HG02623 (cell line): ENCODE measurements around the gene PTPRJ.

Experiments
- ATAC-seq: cut with Tn5 transposase; IDR thresholded peaks from one replicate; pipeline ENCODE4 v1.9.1; 2021; ENCODE audit warnings: moderate library complexity; ENCODE audit not compliant: unreplicated experiment

Gene PTPRJ

GRCh38 chr11:47967577-47968525, 12.5 kb upstream of the PTPRJ start:
- no peak for ATAC-seq

GRCh38 chr11:47969401-47969800, 11.0 kb upstream of the PTPRJ start:
- ATAC-seq: no peak

GRCh38 chr11:47971501-47971900, 8.9 kb upstream of the PTPRJ start:
- ATAC-seq: no peak

GRCh38 chr11:47973173-47973572, 7.2 kb upstream of the PTPRJ start:
- no peak for ATAC-seq

- ATAC-seq: no peak
These were observed 3.4 kb upstream of the PTPRJ start for GRCh38 chr11:47976931-47977330.

GRCh38 chr11:47977623-47978022, 2.7 kb upstream of the PTPRJ start:
- ATAC-seq: no peak

GRCh38 chr11:47979378-47980087, 826 bp upstream of the PTPRJ start:
- ATAC-seq: no peak

- ATAC-seq: peak; percentile 60
These were observed 705 bp downstream of the PTPRJ start for GRCh38 chr11:47980907-47981621.

GRCh38 chr11:47981667-47982404, 1.5 kb downstream of the PTPRJ start:
- no peak for ATAC-seq

GRCh38 chr11:47982616-47983015, 2.3 kb downstream of the PTPRJ start:
- no peak for ATAC-seq

- no peak for ATAC-seq
These were observed 3.4 kb downstream of the PTPRJ start for GRCh38 chr11:47983464-47984397.

- ATAC-seq: no peak
These were observed 5.9 kb downstream of the PTPRJ start for GRCh38 chr11:47986219-47986618.

GRCh38 chr11:47986742-47987141, 6.4 kb downstream of the PTPRJ start:
- no peak for ATAC-seq

GRCh38 chr11:47987310-47987709, 7.0 kb downstream of the PTPRJ start:
- ATAC-seq: no peak

GRCh38 chr11:47987781-47988180, 7.4 kb downstream of the PTPRJ start:
- ATAC-seq: no peak

GRCh38 chr11:47989779-47990178, 9.4 kb downstream of the PTPRJ start:
- no peak for ATAC-seq

GRCh38 chr11:47991266-47991830, 11.0 kb downstream of the PTPRJ start:
- no peak for ATAC-seq

GRCh38 chr11:47991894-47992293, 11.5 kb downstream of the PTPRJ start:
- ATAC-seq: no peak
